Esophagus squamous epithelium (tissue), 4 donors: ENCODE results near the gene BOLL.

Source experiments
- CTCF ChIP-seq, 6 experiments: fragments of 450-650 bp in 4 of 6; fragments of 200-600 bp in 2 of 6; sonication (generic) in 2 of 6; IDR thresholded peaks; one replicate each; pipeline ENCODE4 v1.5.1; 2016 to 2019; ENCODE audit warnings: antibody characterized with exemption in 6 of 6, mild to moderate bottlenecking in 4 of 6, moderate library complexity in 4 of 6
- POLR2A ChIP-seq, 4 donors: fragments of 450-650 bp; IDR thresholded peaks; one replicate each; pipeline ENCODE4 v1.6.1; 2017; ENCODE audit warnings: antibody characterized with exemption in 4 of 4, mild to moderate bottlenecking in 4 of 4, moderate library complexity in 3 of 4

- no peak for TF ChIP-seq CTCF (IDR thresholded peaks at IDR 0.05)
- no peak for TF ChIP-seq POLR2A (IDR thresholded peaks at IDR 0.05)
These were observed 24.9 kb upstream of the BOLL start for GRCh38 chr2:197810016-197810415.
